ENCODE results near the gene MFSD11.
"Not testable (repeated sequence)": the region's sequence is repeated elsewhere in the genome, so short reads cannot be mapped to it uniquely, and the experiment has no call there.

Gene MFSD11

GRCh38 chr17:76713765-76714164 lies 24.2 kb upstream of the MFSD11 start:
- ATAC-seq (replicated peaks) = no peak
- H3K9me3 Mint-ChIP-seq = no peaks in the 10 kb centered on the region
- peak overlapping the region; percentile 95 to 98 for H3K27ac Mint-ChIP-seq
- peaks cover 66% of the 10 kb centered on the region for H3K36me3 Mint-ChIP-seq (ENCODE audit: insufficient read depth)
- H3K4me1 Mint-ChIP-seq (ENCODE audit: low read depth in 2 of 2) = peaks cover 37 to 44% of the 10 kb centered on the region in 2 donors
- no peak overlapping the region for H3K4me3 Mint-ChIP-seq
- DNase-seq = no peak
- H3K27me3 Mint-ChIP-seq = no peaks in the 10 kb centered on the region

GRCh38 chr17:76714336-76714735 lies 23.6 kb upstream of the MFSD11 start:
- Mint-ChIP-seq H3K4me1 (ENCODE audit: low read depth in 2 of 2) (peaks cover 32 to 38% of the 10 kb centered on the region in 2 donors), H3K36me3 (ENCODE audit: insufficient read depth) (peaks cover 69% of the 10 kb centered on the region), H3K4me3 (no peak overlapping the region), H3K27ac (peak overlapping the region; percentile 95 to 98), H3K9me3 (no peaks in the 10 kb centered on the region), H3K27me3 (no peaks in the 10 kb centered on the region)
- ATAC-seq (replicated peaks) (no peak), DNase-seq (no peak)

GRCh38 chr17:76714822-76715495 lies 23.0 kb upstream of the MFSD11 start:
- H3K27me3 Mint-ChIP-seq = no peaks in the 10 kb centered on the region
- no peaks in the 10 kb centered on the region for H3K9me3 Mint-ChIP-seq
- peak overlapping the region; percentile 56 to 66 for H3K4me3 Mint-ChIP-seq
- peaks cover 30 to 32% of the 10 kb centered on the region in 2 donors for H3K4me1 Mint-ChIP-seq (ENCODE audit: low read depth in 2 of 2)
- peaks cover 72% of the 10 kb centered on the region for H3K36me3 Mint-ChIP-seq (ENCODE audit: insufficient read depth)
- DNase-seq (peak; percentile 80 to 83 (median 82)), ATAC-seq (replicated peaks) (peak; percentile 5)
- H3K27ac Mint-ChIP-seq = peak overlapping the region; percentile 95 to 98

- H3K9me3 Mint-ChIP-seq = no peaks in the 10 kb centered on the region
- DNase-seq (no peak), ATAC-seq (replicated peaks) (no peak)
- H3K36me3 Mint-ChIP-seq (ENCODE audit: insufficient read depth) = peaks cover 75% of the 10 kb centered on the region
- peaks cover 30 to 31% of the 10 kb centered on the region in 2 donors for H3K4me1 Mint-ChIP-seq (ENCODE audit: low read depth in 2 of 2)
- no peaks in the 10 kb centered on the region for H3K27me3 Mint-ChIP-seq
- H3K4me3 Mint-ChIP-seq = peak overlapping the region; percentile 56 to 66
- peak overlapping the region; percentile 95 to 98 for H3K27ac Mint-ChIP-seq
These were observed 22.5 kb upstream of the MFSD11 start for GRCh38 chr17:76715496-76715830.

GRCh38 chr17:76716146-76716838 lies 21.6 kb upstream of the MFSD11 start:
- H3K27me3 Mint-ChIP-seq = no peaks in the 10 kb centered on the region
- peaks cover 81% of the 10 kb centered on the region for H3K36me3 Mint-ChIP-seq (ENCODE audit: insufficient read depth)
- H3K4me3 Mint-ChIP-seq = peak overlapping the region; percentile 56 to 66
- peak overlapping the region; percentile 95 to 98 for H3K27ac Mint-ChIP-seq
- DNase-seq (peak; percentile 77 to 82 (median 81)), ATAC-seq (replicated peaks) (peak; percentile 84)
- peaks cover 27 to 29% of the 10 kb centered on the region in 2 donors for H3K4me1 Mint-ChIP-seq (ENCODE audit: low read depth in 2 of 2)
- H3K9me3 Mint-ChIP-seq = no peaks in the 10 kb centered on the region

GRCh38 chr17:76716839-76717215 lies 21.1 kb upstream of the MFSD11 start:
- Mint-ChIP-seq H3K27ac (peak overlapping the region; percentile 95 to 98), H3K4me3 (peak overlapping the region; percentile 56 to 66), H3K27me3 (no peaks in the 10 kb centered on the region), H3K9me3 (no peaks in the 10 kb centered on the region), H3K4me1 (ENCODE audit: low read depth in 2 of 2) (peaks cover 29 to 30% of the 10 kb centered on the region in 2 donors), H3K36me3 (ENCODE audit: insufficient read depth) (peaks cover 86% of the 10 kb centered on the region)
- ATAC-seq (replicated peaks) (no peak), DNase-seq (no peak)

GRCh38 chr17:76718516-76718915 lies 19.4 kb upstream of the MFSD11 start:
- peak overlapping the region in 1 of 2 donors; percentile 13 for H3K27ac Mint-ChIP-seq

GRCh38 chr17:76720211-76720610 lies 17.7 kb upstream of the MFSD11 start:
- ATAC-seq (replicated peaks) = no peak
- H3K4me1 Mint-ChIP-seq (ENCODE audit: low read depth in 2 of 2) = peaks cover 30 to 31% of the 10 kb centered on the region in 2 donors
- H3K36me3 Mint-ChIP-seq (ENCODE audit: insufficient read depth) = peaks cover 100% of the 10 kb centered on the region
- H3K4me3 Mint-ChIP-seq = no peak overlapping the region
- peak overlapping the region in 1 of 2 donors; percentile 36 for H3K27ac Mint-ChIP-seq
- no peaks in the 10 kb centered on the region for H3K9me3 Mint-ChIP-seq
- no peaks in the 10 kb centered on the region for H3K27me3 Mint-ChIP-seq
- no peak for DNase-seq

More at GRCh38 chr17:76718516-76718915, 19.4 kb upstream of the MFSD11 start:
- H3K9me3 Mint-ChIP-seq = no peaks in the 10 kb centered on the region
- no peaks in the 10 kb centered on the region for H3K27me3 Mint-ChIP-seq
- H3K4me1 Mint-ChIP-seq (ENCODE audit: low read depth in 2 of 2) = peaks cover 34 to 38% of the 10 kb centered on the region in 2 donors
- DNase-seq = no peak
- H3K4me3 Mint-ChIP-seq = no peak overlapping the region
- peaks cover 92% of the 10 kb centered on the region for H3K36me3 Mint-ChIP-seq (ENCODE audit: insufficient read depth)
- no peak for ATAC-seq (replicated peaks)

GRCh38 chr17:76720941-76721340 lies 17.0 kb upstream of the MFSD11 start:
- Mint-ChIP-seq H3K27ac (peak overlapping the region in 1 of 2 donors; percentile 36), H3K4me1 (ENCODE audit: low read depth in 2 of 2) (peaks cover 27 to 28% of the 10 kb centered on the region in 2 donors), H3K4me3 (no peak overlapping the region)

GRCh38 chr17:76721463-76721862 lies 16.5 kb upstream of the MFSD11 start:
- H3K36me3 Mint-ChIP-seq (ENCODE audit: insufficient read depth) = peaks cover 100% of the 10 kb centered on the region
- ATAC-seq (replicated peaks) (no peak), DNase-seq (no peak)
- H3K9me3 Mint-ChIP-seq = no peaks in the 10 kb centered on the region
- peaks cover 23 to 25% of the 10 kb centered on the region in 2 donors for H3K4me1 Mint-ChIP-seq (ENCODE audit: low read depth in 2 of 2)
- no peak overlapping the region for H3K4me3 Mint-ChIP-seq
- no peak overlapping the region for H3K27ac Mint-ChIP-seq
- no peaks in the 10 kb centered on the region for H3K27me3 Mint-ChIP-seq

More at GRCh38 chr17:76720941-76721340, 17.0 kb upstream of the MFSD11 start:
- H3K36me3 Mint-ChIP-seq (ENCODE audit: insufficient read depth) = peaks cover 100% of the 10 kb centered on the region
- ATAC-seq (replicated peaks) = no peak
- H3K27me3 Mint-ChIP-seq = no peaks in the 10 kb centered on the region
- no peaks in the 10 kb centered on the region for H3K9me3 Mint-ChIP-seq
- no peak for DNase-seq

- ATAC-seq (replicated peaks) (no peak), DNase-seq (no peak)
- H3K36me3 Mint-ChIP-seq (ENCODE audit: insufficient read depth) = peaks cover 100% of the 10 kb centered on the region
- no peak overlapping the region for H3K4me3 Mint-ChIP-seq
- H3K27me3 Mint-ChIP-seq = no peaks in the 10 kb centered on the region
- peaks cover 21 to 24% of the 10 kb centered on the region in 2 donors for H3K4me1 Mint-ChIP-seq (ENCODE audit: low read depth in 2 of 2)
- H3K27ac Mint-ChIP-seq = peak overlapping the region in 1 of 2 donors; percentile 41
- no peaks in the 10 kb centered on the region for H3K9me3 Mint-ChIP-seq
These were observed 15.6 kb upstream of the MFSD11 start for GRCh38 chr17:76722279-76722678.

- Mint-ChIP-seq H3K36me3 (ENCODE audit: insufficient read depth) (peaks cover 99% of the 10 kb centered on the region), H3K4me3 (peak overlapping the region; percentile 8 to 22), H3K27ac (peak overlapping the region in 1 of 2 donors; percentile 52), H3K4me1 (ENCODE audit: low read depth in 2 of 2) (peaks cover 27 to 31% of the 10 kb centered on the region in 2 donors)
- not testable (repeated sequence) for H3K27me3 Mint-ChIP-seq; H3K9me3 Mint-ChIP-seq; ATAC-seq (replicated peaks); DNase-seq
These were observed 14.9 kb upstream of the MFSD11 start for GRCh38 chr17:76722977-76723376.

GRCh38 chr17:76723812-76724211 lies 14.1 kb upstream of the MFSD11 start:
- Mint-ChIP-seq H3K36me3 (ENCODE audit: insufficient read depth) (peaks cover 96% of the 10 kb centered on the region), H3K9me3 (no peaks in the 10 kb centered on the region), H3K27ac (peak overlapping the region in 1 of 2 donors; percentile 99), H3K4me3 (peak overlapping the region; percentile 98 to 99), H3K4me1 (ENCODE audit: low read depth in 2 of 2) (peaks cover 25 to 32% of the 10 kb centered on the region in 2 donors), H3K27me3 (no peaks in the 10 kb centered on the region)
- no peak for DNase-seq
- ATAC-seq (replicated peaks) = no peak

Data from effector memory CD8-positive, alpha-beta T cell (primary cell).